Upper lobe of left lung (tissue), 6 donors: ENCODE measurements around the gene RGS11. TPM values are rescaled to one million over a fixed set of nuclear protein-coding genes. Genes with fewer than 3 reads are reported as not detected.

Experiments used
- ATAC-seq, 2 donors: fragments of 200-7000 bp; cut with Tn5 transposase; one replicate each; pipeline ENCODE4 v1.9.1; 2022; ENCODE audit warnings: mild to moderate bottlenecking in 2 of 2, moderate library complexity in 2 of 2; ENCODE audit not compliant: low FRiP score in 2 of 2
- DNase-seq, 2 donors: peaks; one replicate each; pipeline ENCODE4 v3.0.0-alpha.2; 2019 to 2020
- H3K27ac ChIP-seq, 4 donors: fragments of 200-600 bp; sonication (generic); one replicate each; pipeline ENCODE4 v1.5.1; 2016 to 2019
- H3K27me3 ChIP-seq, 4 donors: fragments of 200-600 bp; sonication (generic); one replicate each; pipeline ENCODE4 v1.5.1; 2017 to 2019
- H3K36me3 ChIP-seq, 4 donors: fragments of 200-600 bp; sonication (generic); one replicate each; pipeline ENCODE4 v1.5.1; 2016 to 2019
- H3K4me1 ChIP-seq, 4 donors: fragments of 200-600 bp; sonication (generic); one replicate each; pipeline ENCODE4 v1.5.1; 2018 to 2019
- H3K4me3 ChIP-seq, 4 donors: fragments of 200-600 bp; sonication (generic); one replicate each; pipeline ENCODE4 v1.5.1; 2017 to 2019; ENCODE audit warnings: mild to moderate bottlenecking in 2 of 4, moderate library complexity in 1 of 4
- H3K9me3 ChIP-seq, 4 donors: fragments of 200-600 bp; sonication (generic); one replicate each; pipeline ENCODE4 v1.5.1; 2018 to 2019
- CTCF ChIP-seq, 6 experiments: fragments of 450-650 bp in 4 of 6; fragments of 200-600 bp in 2 of 6; sonication (generic) in 2 of 6; IDR thresholded peaks; one replicate each; pipeline ENCODE4 v1.5.1; 2016 to 2019; ENCODE audit warnings: antibody characterized with exemption in 6 of 6
- EP300 ChIP-seq, 4 donors: sonication (generic); formaldehyde crosslinking; IDR thresholded peaks; one replicate each; pipeline ENCODE4 v1.5.1; 2017; ENCODE audit warnings: antibody characterized with exemption in 4 of 4, control low read depth in 2 of 4
- POLR2A ChIP-seq, 4 donors: fragments of 450-650 bp; IDR thresholded peaks; one replicate each; pipeline ENCODE4 v1.5.1; 2016 to 2017; ENCODE audit warnings: antibody characterized with exemption in 4 of 4, mild to moderate bottlenecking in 2 of 4
- POLR2AphosphoS5 ChIP-seq, 2 donors: sonication (generic); formaldehyde crosslinking; IDR thresholded peaks; one replicate each; pipeline ENCODE4 v1.5.1; 2017; ENCODE audit warnings: antibody characterized with exemption in 2 of 2
- WGBS, 2 donors: methylation state at CpG; one replicate each; pipeline ENCODE4 v1.1.5; 2017 to 2018; 5-methylcytosine and 5-hydroxymethylcytosine counted together
- total RNA-seq, 6 donors: library from RNA; depleted of rRNA in 4 of 6; stranded (reverse); fragments of >200 nt in 4 of 6; gene quantifications; one replicate each; pipeline versions ENCODE4 v1.1.0 to v1.2.1, GENCODE V29; 2016 to 2021
- donor health status: DM: no; HTN: no; CAD: no; lungs with moderate emphysema.
- donor health status: DM: no; HTN: yes; CAD: no; lungs with severe emphysema.

Gene RGS11
- total RNA-seq, 6 donors from 2014 or later = 1.9 to 16.8 (median 5.5) TPM

- TF ChIP-seq CTCF (IDR thresholded peaks at IDR 0.05) (no peak), POLR2AphosphoS5 (IDR thresholded peaks at IDR 0.05) (no peak), EP300 (IDR thresholded peaks at IDR 0.05) (no peak), POLR2A (IDR thresholded peaks at IDR 0.05) (no peak)
- H3K9me3 ChIP-seq = no peaks in the 10 kb centered on the region
- no peaks in the 10 kb centered on the region for H3K27me3 ChIP-seq
- ATAC-seq (no peak), DNase-seq (no peak)
- peaks cover 3 to 77% (median 58%) of the 10 kb centered on the region in 4 donors for H3K36me3 ChIP-seq
- H3K27ac ChIP-seq = no peak overlapping the region
- H3K4me1 ChIP-seq = no peaks in the 10 kb centered on the region
- 90 to 92% methylated on average over 18 to 19 of the region's 19 CpGs for WGBS, 2 donors
- no peak overlapping the region for H3K4me3 ChIP-seq
Measured at GRCh38 chr16:305916-306626, 30.3 kb upstream of the RGS11 start.

- Histone ChIP-seq H3K4me3 (no peak overlapping the region), H3K36me3 (peaks cover 3 to 60% (median 48%) of the 10 kb centered on the region in 4 donors), H3K27ac (no peak overlapping the region), H3K4me1 (no peaks in the 10 kb centered on the region), H3K9me3 (no peaks in the 10 kb centered on the region), H3K27me3 (no peaks in the 10 kb centered on the region)
- DNase-seq (peak in 1 of 2 donors; percentile 78), ATAC-seq (peak in 1 of 2 donors; percentile 45)
- 89 to 92% methylated on average over 42 to 43 of the region's 43 CpGs for WGBS, 2 donors
- TF ChIP-seq CTCF (IDR thresholded peaks at IDR 0.05) (peak in 1 of 6 experiments; percentile 21), POLR2A (IDR thresholded peaks at IDR 0.05) (no peak)
Measured at GRCh38 chr16:303760-304505, 28.2 kb upstream of the RGS11 start.

GRCh38 chr16:301950-302349 is 26.2 kb upstream of the RGS11 start:
- DNase-seq = no peak
- no peaks in the 10 kb centered on the region for H3K4me1 ChIP-seq
- H3K27me3 ChIP-seq = no peaks in the 10 kb centered on the region
- no peak overlapping the region for H3K27ac ChIP-seq
- WGBS, 2 donors = 93 to 100% methylated on average over 2 to 13 of the region's 13 CpGs
- H3K36me3 ChIP-seq = peaks cover 8 to 59% (median 43%) of the 10 kb centered on the region in 4 donors
- TF ChIP-seq POLR2AphosphoS5 (IDR thresholded peaks at IDR 0.05) (no peak), POLR2A (IDR thresholded peaks at IDR 0.05) (no peak), CTCF (IDR thresholded peaks at IDR 0.05) (no peak), EP300 (IDR thresholded peaks at IDR 0.05) (no peak)
- H3K9me3 ChIP-seq = no peaks in the 10 kb centered on the region
- ATAC-seq = no peak
- no peak overlapping the region for H3K4me3 ChIP-seq

- no peaks in the 10 kb centered on the region for H3K9me3 ChIP-seq
- no peak for TF ChIP-seq EP300 (IDR thresholded peaks at IDR 0.05)
- no peak for TF ChIP-seq POLR2A (IDR thresholded peaks at IDR 0.05)
- ATAC-seq (no peak), DNase-seq (no peak)
- WGBS, 2 donors = 91 to 96% methylated on average over 6 of the region's 6 CpGs
- H3K4me3 ChIP-seq = no peak overlapping the region
- no peaks in the 10 kb centered on the region for H3K27me3 ChIP-seq
- no peak overlapping the region for H3K27ac ChIP-seq
- peaks cover 8 to 59% (median 43%) of the 10 kb centered on the region in 4 donors for H3K36me3 ChIP-seq
- no peaks in the 10 kb centered on the region for H3K4me1 ChIP-seq
Measured at GRCh38 chr16:301235-301634, 25.5 kb upstream of the RGS11 start.

- ATAC-seq (peak in 1 of 2 donors; percentile 18), DNase-seq (peak in 1 of 2 donors; percentile 75)
- H3K9me3 ChIP-seq = no peaks in the 10 kb centered on the region
- peaks cover 6 to 57% (median 43%) of the 10 kb centered on the region in 4 donors for H3K36me3 ChIP-seq
- H3K4me1 ChIP-seq = no peaks in the 10 kb centered on the region
- WGBS, 2 donors = 94 to 99% methylated on average over 15 to 19 of the region's 32 CpGs
- H3K27ac ChIP-seq = no peak overlapping the region
- no peaks in the 10 kb centered on the region for H3K27me3 ChIP-seq
- no peak overlapping the region for H3K4me3 ChIP-seq
- TF ChIP-seq POLR2A (IDR thresholded peaks at IDR 0.05) (no peak), CTCF (IDR thresholded peaks at IDR 0.05) (no peak), EP300 (IDR thresholded peaks at IDR 0.05) (no peak), POLR2AphosphoS5 (IDR thresholded peaks at IDR 0.05) (no peak)
Measured at GRCh38 chr16:297832-298231, 22.1 kb upstream of the RGS11 start.
